BJ (cell line): ENCODE results near the gene AAMDC. TPM values are rescaled to one million over a fixed set of nuclear protein-coding genes. Genes with fewer than 3 reads are reported as not detected.

Experiments used
- CTCF ChIA-PET: fragments of 350-600 bp; formaldehyde crosslinking; extraction: SDS; loops from one replicate; lab custom pipeline; 2021; ENCODE audit warnings: antibody characterized with exemption, inconsistent platforms; lab: Yijun Ruan, JAX
- POLR2A ChIA-PET: fragments of 300-600 bp; sonication (Branson Sonifier 250); formaldehyde crosslinking; extraction: SDS; loops from one replicate; lab custom pipeline; 2021; ENCODE audit warnings: antibody characterized with exemption; lab: Charles Lee
- DNase-seq: peaks from one replicate; pipeline ENCODE4 v3.0.0-alpha.2; 2011; ENCODE audit warnings: low read depth
- H3K27me3 ChIP-seq: 2 replicates; pipeline ENCODE4 v1.6.0; 2011; ENCODE audit warnings: low read length; ENCODE audit not compliant: control insufficient read depth, insufficient read depth
- H3K36me3 ChIP-seq: 2 replicates; pipeline ENCODE4 v1.5.1; 2011; ENCODE audit warnings: low read length; ENCODE audit not compliant: control insufficient read depth, insufficient read depth
- H3K4me3 ChIP-seq: 2 replicates; pipeline ENCODE4 v1.5.1; 2011; ENCODE audit warnings: low read depth, mild to moderate bottlenecking, control low read depth, low read length
- CTCF ChIP-seq: IDR thresholded peaks from 2 replicates; pipeline ENCODE4 v1.5.1; 2011; ENCODE audit warnings: low read depth, mild to moderate bottlenecking, control low read depth, inconsistent platforms, low read length, moderate library complexity; ENCODE audit not compliant: insufficient read depth
- polyA minus RNA-seq: library from RNA; depleted of rRNA, polyadenylated mRNA; stranded (reverse); fragments of >200 nt; gene quantifications from 2 replicates; pipeline ENCODE4 v1.2.3, GENCODE V29; 2011; rRNA and poly(A)+ RNA removed
- polyA plus RNA-seq: library from polyadenylated mRNA; depleted of rRNA; stranded (reverse); fragments of >200 nt; gene quantifications from 2 replicates; pipeline ENCODE4 v1.2.3, GENCODE V29; 2011; rRNA removed

The AAMDC gene
- polyA plus RNA-seq (33.0 and 46.9 TPM in 2 replicates), polyA minus RNA-seq (6.0 and 7.0 TPM in 2 replicates)

GRCh38 chr11:77820565-77821348 is at the start of gene AAMDC, which contains the start of gene RSF1:
AAMDC (plus strand) TSS chr11:77821144; CDS start chr11:77842497, 21,353 bp downstream.
RSF1 (minus strand) TSS chr11:77820722; CDS start chr11:77820714, 8 bp downstream.
- peak; percentile 93 for DNase-seq
- POLR2A ChIA-PET: no interaction called here
- H3K4me3 ChIP-seq: peak within 1 kb of the TSS; percentile 85
- H3K27me3 ChIP-seq: no peaks in the 10 kb centered on the region
- peak; percentile 90 for TF ChIP-seq CTCF
- CTCF ChIA-PET: no interaction called here
- no peaks in the 10 kb centered on the region for H3K36me3 ChIP-seq

- Histone ChIP-seq H3K4me3 (no peak overlapping the region), H3K27me3 (no peaks in the 10 kb centered on the region), H3K36me3 (peaks cover 1% of the 10 kb centered on the region; the same call in 1 of the 2 replicates)
- DNase-seq: no peak
- ChIA-PET CTCF (interaction anchor here (1.0 to 1.5 kb wide), 3 partner anchors 13 to 268 kb away, joined by 3 to 5 read pairs (median 4); no protein-coding TSS in a partner anchor), POLR2A (no interaction called here)
- no peak for TF ChIP-seq CTCF
Measured at GRCh38 chr11:77775936-77776335, 45.0 kb upstream of the AAMDC start.

DNA sequence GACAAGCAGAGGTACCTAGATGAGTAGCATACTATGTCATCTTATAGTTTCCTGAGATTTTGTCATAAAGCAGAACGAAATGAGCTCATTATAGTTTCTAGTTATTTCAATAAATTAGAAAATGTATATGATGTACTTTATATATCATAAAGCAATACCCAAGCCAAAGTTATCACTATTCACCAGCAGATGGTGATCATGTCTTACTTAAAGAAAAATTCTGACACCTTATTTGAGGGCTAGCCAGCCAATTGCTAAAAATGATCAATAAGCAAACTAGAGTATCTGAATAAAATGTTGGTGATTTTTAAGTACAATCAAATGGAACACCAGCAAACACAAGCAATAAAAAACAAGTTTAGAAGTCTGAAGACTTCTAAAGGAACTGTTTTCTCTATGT is 44.5 kb upstream of the AAMDC start:
- CTCF ChIA-PET: interaction anchor here (1.0 to 1.5 kb wide), 3 partner anchors 14 to 267 kb away, joined by 3 to 5 read pairs (median 4); no protein-coding TSS in a partner anchor
- POLR2A ChIA-PET: no interaction called here
- Histone ChIP-seq H3K27me3 (no peaks in the 10 kb centered on the region), H3K36me3 (peaks cover 1% of the 10 kb centered on the region; the same call in 1 of the 2 replicates), H3K4me3 (no peak overlapping the region)
- DNase-seq: no peak
- TF ChIP-seq CTCF: peak; percentile 13; the same call in 1 of the 2 replicates

DNA sequence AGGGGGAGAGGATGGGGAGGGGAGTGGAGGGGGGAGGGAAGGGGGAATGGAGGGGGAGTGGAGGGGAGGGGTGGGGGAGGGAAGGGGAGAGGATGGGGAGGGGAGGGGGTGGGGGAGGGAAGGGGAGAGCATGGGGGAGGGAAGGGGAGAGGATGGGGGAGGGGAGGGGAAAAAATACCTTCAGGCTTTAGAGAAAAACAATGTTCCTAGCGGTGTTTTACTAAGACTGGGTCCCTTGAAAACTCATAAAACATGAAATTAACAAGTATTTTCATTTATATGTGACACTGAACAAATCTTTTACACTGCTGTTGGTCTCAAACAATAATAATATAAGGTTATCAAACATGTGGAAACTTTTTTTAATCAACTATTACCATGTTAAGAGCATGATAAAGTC is 42.8 kb upstream of the AAMDC start:
- TF ChIP-seq CTCF: no peak
- Histone ChIP-seq H3K36me3 (peaks cover 1% of the 10 kb centered on the region; the same call in 1 of the 2 replicates), H3K4me3 (no peak overlapping the region), H3K27me3 (no peaks in the 10 kb centered on the region)
- POLR2A ChIA-PET: no interaction called here
- CTCF ChIA-PET: interaction anchor here (0.6 kb wide), 1 partner anchor 511 kb away, joined by 3 read pairs; no protein-coding TSS in a partner anchor
- no peak for DNase-seq

DNA sequence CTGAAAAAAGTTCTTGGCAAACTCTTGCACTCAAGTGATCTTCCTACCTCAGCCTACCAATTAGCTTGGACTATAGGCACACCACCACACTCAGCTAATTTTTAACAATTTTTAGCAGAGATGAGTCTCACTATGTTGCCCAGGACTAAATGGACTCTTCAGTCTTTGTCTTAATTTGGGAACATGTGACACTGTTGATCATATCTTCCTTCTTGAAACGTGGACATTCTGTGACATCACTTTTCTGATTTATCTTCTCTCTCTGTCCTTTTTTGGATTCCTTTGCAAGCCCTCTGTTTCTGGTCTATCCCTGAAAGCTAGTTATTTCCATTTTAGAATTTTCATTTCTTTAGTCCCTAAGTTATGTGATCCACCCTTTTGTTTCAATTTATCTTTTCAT is 42.4 kb upstream of the AAMDC start:
- Histone ChIP-seq H3K27me3 (no peaks in the 10 kb centered on the region), H3K4me3 (no peak overlapping the region), H3K36me3 (peaks cover 1% of the 10 kb centered on the region; the same call in 1 of the 2 replicates)
- ChIA-PET POLR2A (no interaction called here), CTCF (interaction anchor here (0.6 kb wide), 1 partner anchor 512 kb away, joined by 3 read pairs; no protein-coding TSS in a partner anchor)
- no peak for TF ChIP-seq CTCF
- DNase-seq: no peak
